ENCODE data around the gene MANEAL. TPM values are rescaled to one million over a fixed set of nuclear protein-coding genes. Genes with fewer than 3 reads are reported as not detected.
A peak's percentile ranks its signal among the peaks of the same experiment; 100 is the strongest.

The MANEAL gene
- 1 to 10 TPM; 1.5 to 2.2 (median 1.7) TPM for polyA plus RNA-seq

- Mint-ChIP-seq H3K36me3 (peaks cover 0 to 5% (median 4%) of the 10 kb centered on the region in 3 donors), H3K4me1 (peaks cover 13 to 16% of the 10 kb centered on the region in 2 donors), H3K9me3 (no peaks in the 10 kb centered on the region), H3K27ac (no peak within 1 kb of the TSS), H3K27me3 (ENCODE audit: low read depth in 3 of 3) (peaks cover 2 to 11% (median 9%) of the 10 kb centered on the region in 3 donors), H3K4me3 (peak within 1 kb of the TSS; percentile 69 to 78 (median 73))
- peak; percentile 34 to 56 (median 42) for DNase-seq
Observed at GRCh38 chr1:37793773-37794371, at the start of gene MANEAL. TSS of gene MANEAL (plus strand) at chr1:37793847. CDS start at chr1:37794183, 336 bp downstream.

- peaks cover 0 to 6% (median 0%) of the 10 kb centered on the region in 6 donors for H3K9me3 Mint-ChIP-seq
- H3K27ac Mint-ChIP-seq, result no peak overlapping the region
- peaks cover 3 to 6% (median 5%) of the 10 kb centered on the region in 3 donors for H3K27me3 Mint-ChIP-seq (ENCODE audit: low read depth in 3 of 3)
- DNase-seq, result no peak
- H3K36me3 Mint-ChIP-seq, result no peaks in the 10 kb centered on the region
- H3K4me3 Mint-ChIP-seq, result no peak overlapping the region
- H3K4me1 Mint-ChIP-seq, result peaks cover 0 to under 1% of the 10 kb centered on the region in 2 donors
Observed at GRCh38 chr1:37746806-37747205, 46.8 kb upstream of the MANEAL start.

GRCh38 chr1:37748565-37748964 lies 45.1 kb upstream of the MANEAL start:
- Mint-ChIP-seq H3K4me3 (no peak overlapping the region), H3K4me1 (peaks cover 0 to 7% of the 10 kb centered on the region in 2 donors), H3K27ac (no peak overlapping the region), H3K9me3 (peaks cover 0 to 6% (median 0%) of the 10 kb centered on the region in 6 donors), H3K27me3 (ENCODE audit: low read depth in 3 of 3) (peaks cover 11 to 13% (median 11%) of the 10 kb centered on the region in 3 donors), H3K36me3 (no peaks in the 10 kb centered on the region)
- no peak for DNase-seq

- DNase-seq, result no peak
- Mint-ChIP-seq H3K36me3 (no peaks in the 10 kb centered on the region), H3K4me3 (peak overlapping the region; percentile 45 to 77 (median 69)), H3K4me1 (peaks cover 0 to 7% of the 10 kb centered on the region in 2 donors), H3K27me3 (ENCODE audit: low read depth in 3 of 3) (peaks cover 11 to 16% (median 15%) of the 10 kb centered on the region in 3 donors), H3K9me3 (no peaks in the 10 kb centered on the region), H3K27ac (no peak overlapping the region)
Observed at GRCh38 chr1:37752213-37752582, 41.4 kb upstream of the MANEAL start.

GRCh38 chr1:37752583-37753471 lies 40.8 kb upstream of the MANEAL start:
- no peaks in the 10 kb centered on the region for H3K9me3 Mint-ChIP-seq
- H3K4me1 Mint-ChIP-seq, result peaks cover 0 to 7% of the 10 kb centered on the region in 2 donors
- peak overlapping the region; percentile 45 to 77 (median 69) for H3K4me3 Mint-ChIP-seq
- peaks cover 11 to 16% (median 15%) of the 10 kb centered on the region in 3 donors for H3K27me3 Mint-ChIP-seq (ENCODE audit: low read depth in 3 of 3)
- no peak for DNase-seq
- H3K27ac Mint-ChIP-seq, result no peak overlapping the region
- H3K36me3 Mint-ChIP-seq, result no peaks in the 10 kb centered on the region

GRCh38 chr1:37753473-37754321 lies 40.0 kb upstream of the MANEAL start:
- peaks cover 11 to 14% (median 13%) of the 10 kb centered on the region in 3 donors for H3K27me3 Mint-ChIP-seq (ENCODE audit: low read depth in 3 of 3)
- H3K27ac Mint-ChIP-seq, result no peak overlapping the region
- peak overlapping the region in 4 of 5 donors; percentile 25 to 71 (median 55) for H3K4me3 Mint-ChIP-seq
- no peaks in the 10 kb centered on the region for H3K9me3 Mint-ChIP-seq
- no peaks in the 10 kb centered on the region for H3K36me3 Mint-ChIP-seq
- DNase-seq, result no peak
- peaks cover 0 to 7% of the 10 kb centered on the region in 2 donors for H3K4me1 Mint-ChIP-seq

GRCh38 chr1:37755290-37755689 lies 38.4 kb upstream of the MANEAL start:
- Mint-ChIP-seq H3K4me1 (peaks cover 0 to 7% of the 10 kb centered on the region in 2 donors), H3K9me3 (no peaks in the 10 kb centered on the region), H3K36me3 (no peaks in the 10 kb centered on the region), H3K27ac (no peak overlapping the region), H3K27me3 (ENCODE audit: low read depth in 3 of 3) (peaks cover 11 to 14% (median 13%) of the 10 kb centered on the region in 3 donors), H3K4me3 (peak overlapping the region in 1 of 5 donors; percentile 2)
- no peak for DNase-seq

GRCh38 chr1:37755951-37756560 lies 37.6 kb upstream of the MANEAL start:
- no peak overlapping the region for H3K27ac Mint-ChIP-seq
- no peak for DNase-seq
- no peaks in the 10 kb centered on the region for H3K9me3 Mint-ChIP-seq
- peaks cover 0 to 7% of the 10 kb centered on the region in 2 donors for H3K4me1 Mint-ChIP-seq
- peaks cover 11 to 14% (median 13%) of the 10 kb centered on the region in 3 donors for H3K27me3 Mint-ChIP-seq (ENCODE audit: low read depth in 3 of 3)
- H3K4me3 Mint-ChIP-seq, result no peak overlapping the region
- no peaks in the 10 kb centered on the region for H3K36me3 Mint-ChIP-seq

GRCh38 chr1:37759451-37759850 lies 34.2 kb upstream of the MANEAL start:
- no peak overlapping the region for H3K4me3 Mint-ChIP-seq
- H3K27me3 Mint-ChIP-seq (ENCODE audit: low read depth in 3 of 3), result peaks cover 6 to 14% (median 7%) of the 10 kb centered on the region in 3 donors
- H3K9me3 Mint-ChIP-seq, result peaks cover 0 to 2% (median 0%) of the 10 kb centered on the region in 6 donors
- H3K4me1 Mint-ChIP-seq, result peaks cover 0 to 1% of the 10 kb centered on the region in 2 donors
- no peaks in the 10 kb centered on the region for H3K36me3 Mint-ChIP-seq
- DNase-seq, result no peak
- no peak overlapping the region for H3K27ac Mint-ChIP-seq

GRCh38 chr1:37761416-37762095 lies 32.1 kb upstream of the MANEAL start:
- peaks cover 15 to 20% (median 17%) of the 10 kb centered on the region in 3 donors for H3K27me3 Mint-ChIP-seq (ENCODE audit: low read depth in 3 of 3)
- DNase-seq, result no peak
- no peaks in the 10 kb centered on the region for H3K36me3 Mint-ChIP-seq
- peaks cover 0 to 6% of the 10 kb centered on the region in 2 donors for H3K4me1 Mint-ChIP-seq
- H3K27ac Mint-ChIP-seq, result no peak overlapping the region
- no peak overlapping the region for H3K4me3 Mint-ChIP-seq
- H3K9me3 Mint-ChIP-seq, result peaks cover 0 to 6% (median under 1%) of the 10 kb centered on the region in 6 donors

GRCh38 chr1:37762516-37762915 lies 31.1 kb upstream of the MANEAL start:
- DNase-seq, result no peak
- no peak overlapping the region for H3K27ac Mint-ChIP-seq
- no peaks in the 10 kb centered on the region for H3K36me3 Mint-ChIP-seq
- H3K9me3 Mint-ChIP-seq, result peaks cover 0 to 6% (median under 1%) of the 10 kb centered on the region in 6 donors
- H3K27me3 Mint-ChIP-seq (ENCODE audit: low read depth in 3 of 3), result peaks cover 17 to 26% (median 20%) of the 10 kb centered on the region in 3 donors
- no peak overlapping the region for H3K4me3 Mint-ChIP-seq
- peaks cover 0 to 6% of the 10 kb centered on the region in 2 donors for H3K4me1 Mint-ChIP-seq

- H3K4me1 Mint-ChIP-seq, result peaks cover 0 to 6% of the 10 kb centered on the region in 2 donors
- no peaks in the 10 kb centered on the region for H3K36me3 Mint-ChIP-seq
- H3K27me3 Mint-ChIP-seq (ENCODE audit: low read depth in 3 of 3), result peaks cover 17 to 35% (median 20%) of the 10 kb centered on the region in 3 donors
Observed at GRCh38 chr1:37763791-37764413, 29.7 kb upstream of the MANEAL start.

More at GRCh38 chr1:37763791-37764413, 29.7 kb upstream of the MANEAL start:
- Mint-ChIP-seq H3K4me3 (peak overlapping the region in 1 of 5 donors; percentile 15), H3K27ac (no peak overlapping the region), H3K9me3 (peaks cover 0 to 6% (median under 1%) of the 10 kb centered on the region in 6 donors)
- no peak for DNase-seq

Data from immature natural killer cell (primary cell).